Ectodermal cell (in vitro differentiated cells): ENCODE data around the gene PLCE1.

Experiments used
- H3K27ac ChIP-seq: 2 replicates; pipeline ENCODE4 v1.7.0; 2013; ENCODE audit warnings: mild to moderate bottlenecking, low read depth, low read length; ENCODE audit not compliant: insufficient read depth, poor library complexity, severe bottlenecking
- H3K27me3 ChIP-seq: 2 replicates; pipeline ENCODE4 v1.7.0; 2013; ENCODE audit warnings: mild to moderate bottlenecking, low read length; ENCODE audit not compliant: insufficient read depth, control insufficient read depth, poor library complexity, severe bottlenecking
- H3K36me3 ChIP-seq: one replicate; pipeline ENCODE4 v1.7.0; 2013; ENCODE audit warnings: low read length; ENCODE audit not compliant: control insufficient read depth, insufficient read depth
- H3K4me1 ChIP-seq: one replicate; pipeline ENCODE4 v1.7.0; 2013; ENCODE audit warnings: low read length; ENCODE audit not compliant: control insufficient read depth, insufficient read depth
- H3K4me3 ChIP-seq: 2 replicates; pipeline ENCODE4 v1.7.0; 2013; ENCODE audit warnings: low read depth, low read length, control low read depth; ENCODE audit not compliant: insufficient read depth
- H3K9me3 ChIP-seq: 2 replicates; pipeline ENCODE4 v1.7.0; 2013; ENCODE audit warnings: mild to moderate bottlenecking, low read length, moderate library complexity; ENCODE audit not compliant: control insufficient read depth
- WGBS, 2 experiments: methylation state at CpG; one replicate each; pipeline ENCODE4 v1.1.7; 2013; ENCODE audit warnings: missing lambda C conversion rate in 2 of 2; 5-methylcytosine and 5-hydroxymethylcytosine counted together

The PLCE1 gene

GRCh38 chr10:94002156-94002555, 8.4 kb downstream of the PLCE1 start:
- Histone ChIP-seq H3K4me1 (peaks cover 6% of the 10 kb centered on the region), H3K36me3 (no peaks in the 10 kb centered on the region), H3K27me3 (no peaks in the 10 kb centered on the region), H3K9me3 (no peaks in the 10 kb centered on the region), H3K4me3 (no peak overlapping the region), H3K27ac (no peak overlapping the region)
- 95 to 97% methylated on average over 3 of the region's 3 CpGs for WGBS, 2 experiments

GRCh38 chr10:94003488-94003887, 9.8 kb downstream of the PLCE1 start:
- Histone ChIP-seq H3K36me3 (no peaks in the 10 kb centered on the region), H3K9me3 (no peaks in the 10 kb centered on the region), H3K27ac (no peak overlapping the region), H3K4me3 (no peak overlapping the region), H3K27me3 (no peaks in the 10 kb centered on the region), H3K4me1 (peaks cover 6% of the 10 kb centered on the region)
- WGBS, 2 experiments = 87 to 92% methylated on average over 3 of the region's 3 CpGs

- H3K27me3 ChIP-seq = no peaks in the 10 kb centered on the region
- H3K4me1 ChIP-seq = peaks cover 6% of the 10 kb centered on the region
- no peaks in the 10 kb centered on the region for H3K36me3 ChIP-seq
- WGBS, 2 experiments = 94 to 100% methylated on average over 2 of the region's 2 CpGs
- H3K4me3 ChIP-seq = no peak overlapping the region
- no peaks in the 10 kb centered on the region for H3K9me3 ChIP-seq
- H3K27ac ChIP-seq = no peak overlapping the region
These were observed 11.3 kb downstream of the PLCE1 start for GRCh38 chr10:94005050-94005449.

DNA sequence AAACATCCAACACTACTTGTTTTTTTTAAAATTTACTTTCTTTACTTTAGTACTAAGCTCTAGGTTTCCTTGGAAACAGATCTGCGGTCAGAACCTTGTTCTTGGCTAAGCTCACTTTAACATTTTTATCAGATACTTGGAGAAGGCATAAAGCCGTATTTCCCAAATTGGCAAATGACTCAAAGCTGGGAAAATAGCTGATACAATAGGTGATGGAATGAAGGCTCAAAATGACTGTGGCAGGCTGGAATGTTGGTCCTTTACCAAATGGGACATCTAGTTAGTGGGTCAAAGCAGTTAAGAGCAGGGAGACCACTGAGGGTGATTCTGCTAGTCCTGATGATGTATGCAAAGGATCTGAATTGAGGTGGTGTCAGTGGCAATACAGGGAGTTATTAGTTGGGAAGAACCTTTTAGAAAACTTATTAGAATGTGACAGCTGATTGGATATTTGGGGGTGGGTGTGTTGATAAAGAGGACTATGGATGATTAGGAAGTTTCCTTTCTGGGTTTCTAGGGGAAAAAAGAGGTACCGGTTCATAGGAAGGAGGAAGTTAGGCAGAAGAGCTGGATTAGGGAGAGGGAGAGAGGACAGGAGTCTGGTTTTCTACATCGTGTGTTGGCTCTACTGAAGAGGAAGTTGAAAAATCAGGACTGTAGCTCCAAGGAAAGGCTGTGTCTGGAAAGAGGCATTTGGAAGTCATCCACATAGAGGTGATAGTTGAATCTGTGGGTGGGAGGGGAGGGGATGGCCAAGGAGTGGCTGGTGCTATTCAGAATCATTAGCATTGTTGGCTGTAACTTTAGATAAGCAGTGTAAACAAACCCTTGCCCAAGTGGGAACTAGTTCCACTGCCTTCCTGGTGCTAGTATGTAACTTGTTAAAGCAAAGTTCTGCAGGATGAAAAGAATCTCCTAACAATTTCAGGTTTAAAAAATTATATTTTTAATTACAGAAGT, 13.1 kb downstream of the PLCE1 start:
- Histone ChIP-seq H3K4me1 (no peaks in the 10 kb centered on the region), H3K4me3 (no peak overlapping the region), H3K27me3 (no peaks in the 10 kb centered on the region), H3K9me3 (no peaks in the 10 kb centered on the region), H3K36me3 (no peaks in the 10 kb centered on the region), H3K27ac (no peak overlapping the region)
- 79 to 84% methylated on average over 4 of the region's 4 CpGs for WGBS, 2 experiments

DNA sequence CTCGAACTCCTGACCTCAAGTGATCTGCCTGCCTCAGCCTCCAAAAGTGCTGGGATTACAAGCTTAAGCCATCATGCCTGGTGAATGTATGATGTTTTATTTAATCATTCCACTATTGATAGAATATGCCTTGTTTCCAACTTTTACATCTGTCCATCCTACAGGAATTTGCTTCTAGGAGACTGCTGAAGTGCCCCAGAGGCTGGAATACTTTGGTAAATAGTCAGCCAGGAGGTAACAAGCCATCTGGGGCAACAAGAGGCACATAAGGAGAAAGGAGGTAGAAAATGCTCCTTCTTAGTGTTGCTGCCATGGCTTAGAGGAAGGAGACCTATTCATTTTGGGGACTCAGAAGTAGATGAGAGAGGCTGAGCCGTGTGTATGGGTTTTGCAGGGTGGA, 14.8 kb downstream of the PLCE1 start:
- no peak overlapping the region for H3K27ac ChIP-seq
- no peak overlapping the region for H3K4me3 ChIP-seq
- 81 to 98% methylated on average over 2 of the region's 2 CpGs for WGBS, 2 experiments
- H3K9me3 ChIP-seq = no peaks in the 10 kb centered on the region
- H3K36me3 ChIP-seq = no peaks in the 10 kb centered on the region
- H3K4me1 ChIP-seq = no peaks in the 10 kb centered on the region
- no peaks in the 10 kb centered on the region for H3K27me3 ChIP-seq

DNA sequence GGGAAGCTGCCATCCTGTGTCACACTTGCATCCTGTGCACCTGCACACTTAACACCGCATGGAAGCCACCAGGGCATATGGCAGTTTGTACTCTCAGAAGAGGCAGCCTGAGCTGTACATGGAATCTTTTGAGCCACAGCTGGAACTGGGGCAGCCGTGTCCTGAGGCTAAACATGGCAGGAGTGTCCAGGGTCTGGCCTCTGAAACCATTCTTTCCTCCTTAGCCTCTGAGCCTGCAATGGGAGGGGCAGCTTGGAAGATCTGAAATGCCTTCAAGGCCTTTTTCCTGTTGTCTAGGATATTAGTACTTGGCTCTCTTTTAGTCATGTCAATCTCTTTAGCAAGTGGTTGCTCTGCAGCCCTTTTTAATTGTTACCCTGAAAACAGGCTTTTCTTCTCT, 16.4 kb downstream of the PLCE1 start:
- Histone ChIP-seq H3K9me3 (no peaks in the 10 kb centered on the region), H3K4me3 (no peak overlapping the region), H3K27ac (no peak overlapping the region), H3K36me3 (no peaks in the 10 kb centered on the region), H3K27me3 (no peaks in the 10 kb centered on the region), H3K4me1 (no peaks in the 10 kb centered on the region)
- 90 to 91% methylated on average over 2 of the region's 2 CpGs for WGBS, 2 experiments

- H3K4me3 ChIP-seq = no peak overlapping the region
- no peaks in the 10 kb centered on the region for H3K36me3 ChIP-seq
- no peaks in the 10 kb centered on the region for H3K9me3 ChIP-seq
- H3K27me3 ChIP-seq = no peaks in the 10 kb centered on the region
- no peaks in the 10 kb centered on the region for H3K4me1 ChIP-seq
- no peak overlapping the region for H3K27ac ChIP-seq
These were observed 17.2 kb downstream of the PLCE1 start for GRCh38 chr10:94010886-94011285.

DNA sequence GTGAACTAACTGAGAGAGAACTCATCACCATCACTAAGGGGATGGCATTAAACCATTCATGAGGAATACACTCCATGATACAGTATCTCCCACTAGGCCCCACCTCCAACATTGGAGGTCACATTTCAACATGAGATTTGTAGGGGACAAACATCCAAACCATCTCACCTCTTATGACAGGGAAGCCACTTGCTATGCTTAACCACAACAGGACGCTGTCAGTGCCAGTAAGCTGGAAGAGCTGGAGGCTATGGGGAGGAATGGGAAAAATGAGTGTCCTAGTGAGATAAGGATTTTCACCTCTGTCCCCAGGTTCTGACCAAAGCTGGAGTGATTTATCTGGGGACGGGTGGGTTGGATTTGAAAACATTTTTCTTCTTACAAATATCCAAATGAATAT, 17.6 kb downstream of the PLCE1 start:
- Histone ChIP-seq H3K27ac (no peak overlapping the region), H3K36me3 (no peaks in the 10 kb centered on the region), H3K9me3 (no peaks in the 10 kb centered on the region), H3K4me3 (no peak overlapping the region), H3K4me1 (no peaks in the 10 kb centered on the region), H3K27me3 (no peaks in the 10 kb centered on the region)
- 86% methylated on average over 1 of the region's 2 CpGs for WGBS, 2 experiments

GRCh38 chr10:94012834-94013233, 19.1 kb downstream of the PLCE1 start:
- Histone ChIP-seq H3K27me3 (no peaks in the 10 kb centered on the region), H3K9me3 (no peaks in the 10 kb centered on the region), H3K36me3 (no peaks in the 10 kb centered on the region), H3K4me3 (no peak overlapping the region), H3K27ac (no peak overlapping the region), H3K4me1 (no peaks in the 10 kb centered on the region)
- WGBS, 2 experiments = 85 to 90% methylated on average over 1 of the region's 1 CpG

- no peak overlapping the region for H3K27ac ChIP-seq
- no peaks in the 10 kb centered on the region for H3K27me3 ChIP-seq
- no peaks in the 10 kb centered on the region for H3K36me3 ChIP-seq
- H3K4me3 ChIP-seq = no peak overlapping the region
- WGBS, 2 experiments = 93 to 100% methylated on average over 1 of the region's 1 CpG
- no peaks in the 10 kb centered on the region for H3K4me1 ChIP-seq
- H3K9me3 ChIP-seq = no peaks in the 10 kb centered on the region
These were observed 19.6 kb downstream of the PLCE1 start for GRCh38 chr10:94013331-94013760.
